Measurements from ENCODE around the gene SLC20A1.
"Not testable (repeated sequence)": the region's sequence is repeated elsewhere in the genome, so short reads cannot be mapped to it uniquely, and the experiment has no call there.

The SLC20A1 gene

GRCh38 chr2:112684415-112684775 is 38.7 kb downstream of the SLC20A1 start:
- no peak for DNase-seq

- DNase-seq: no peak
These were observed 39.6 kb downstream of the SLC20A1 start for GRCh38 chr2:112685271-112685884.

- no peak for DNase-seq
These were observed 40.8 kb downstream of the SLC20A1 start for GRCh38 chr2:112686348-112687217.

- no peak for DNase-seq
These were observed 41.8 kb downstream of the SLC20A1 start for GRCh38 chr2:112687522-112687921.

GRCh38 chr2:112688086-112688880 is 42.5 kb downstream of the SLC20A1 start:
- no peak for DNase-seq

- DNase-seq: peak; percentile 47
These were observed 45.2 kb downstream of the SLC20A1 start for GRCh38 chr2:112690853-112691401.

- DNase-seq: no peak
These were observed 46.1 kb downstream of the SLC20A1 start for GRCh38 chr2:112691881-112692281.

GRCh38 chr2:112692495-112692911 is 46.8 kb downstream of the SLC20A1 start:
- peak; percentile 15 for DNase-seq

- no peak for DNase-seq
These were observed 47.2 kb downstream of the SLC20A1 start for GRCh38 chr2:112692918-112693317.

- DNase-seq: no peak
These were observed 47.9 kb downstream of the SLC20A1 start for GRCh38 chr2:112693596-112693995.

GRCh38 chr2:112694182-112694581 is 48.4 kb downstream of the SLC20A1 start:
- DNase-seq: no peak

GRCh38 chr2:112698834-112699515 is 53.2 kb downstream of the SLC20A1 start:
- DNase-seq: no peak

- DNase-seq: no peak
These were observed 54.4 kb downstream of the SLC20A1 start for GRCh38 chr2:112699984-112700667.

- DNase-seq: no peak
These were observed 55.3 kb downstream of the SLC20A1 start for GRCh38 chr2:112701052-112701451.

GRCh38 chr2:112703684-112704083 is 57.9 kb downstream of the SLC20A1 start:
- no peak for DNase-seq

GRCh38 chr2:112705575-112705974 is 59.8 kb downstream of the SLC20A1 start:
- DNase-seq: no peak

GRCh38 chr2:112706170-112706664 is 60.5 kb downstream of the SLC20A1 start:
- peak; percentile 21 for DNase-seq

GRCh38 chr2:112706947-112707346 is 61.2 kb downstream of the SLC20A1 start:
- DNase-seq: not testable (repeated sequence)

GRCh38 chr2:112708968-112709367 is 63.2 kb downstream of the SLC20A1 start:
- DNase-seq: no peak

GRCh38 chr2:112709703-112710102 is 64.0 kb downstream of the SLC20A1 start:
- DNase-seq: no peak

GRCh38 chr2:112710956-112711750 is 65.4 kb downstream of the SLC20A1 start:
- no peak for DNase-seq

All from T-helper 9 cell (primary cell).